ENCODE results near the gene NXF1. TPM values are rescaled to one million over a fixed set of nuclear protein-coding genes. Genes with fewer than 3 reads are reported as not detected.
A peak's percentile ranks its signal among the peaks of the same experiment; 100 is the strongest.

Gene NXF1
- total RNA-seq, 1 donor, result 33.2 TPM

GRCh38 chr11:62794201-62794775 lies 11.0 kb downstream of the NXF1 start:
- no peak overlapping the region for H3K4me3 ChIP-seq (ENCODE audit: low read depth, low read length)
- no peak for DNase-seq (ENCODE audit: low read depth)
- TF ChIP-seq CTCF (IDR thresholded peaks at IDR 0.05; ENCODE audit: insufficient read depth, low read depth, low read length), result no peak

GRCh38 chr11:62792202-62792575 lies 13.1 kb downstream of the NXF1 start:
- DNase-seq (ENCODE audit: low read depth), result no peak
- H3K4me3 ChIP-seq (ENCODE audit: low read depth, low read length), result peak overlapping the region; percentile 71
- TF ChIP-seq CTCF (IDR thresholded peaks at IDR 0.05; ENCODE audit: insufficient read depth, low read depth, low read length), result no peak

- H3K4me3 ChIP-seq (ENCODE audit: low read depth, low read length), result peak within 1 kb of the TSS; percentile 71
- TF ChIP-seq CTCF (IDR thresholded peaks at IDR 0.05; ENCODE audit: insufficient read depth, low read depth, low read length), result no peak
- DNase-seq (ENCODE audit: low read depth), result peak; percentile 80
Measured at GRCh38 chr11:62791501-62792201, 13.6 kb downstream of the NXF1 start, which contains the start of gene TMEM223. TMEM223 (minus strand) TSS chr11:62792006; CDS start chr11:62791994, 12 bp downstream.

- no peak overlapping the region for H3K4me3 ChIP-seq (ENCODE audit: low read depth, low read length)
- no peak for TF ChIP-seq CTCF (IDR thresholded peaks at IDR 0.05; ENCODE audit: insufficient read depth, low read depth, low read length)
- DNase-seq (ENCODE audit: low read depth), result no peak
Measured at GRCh38 chr11:62789576-62789975, 15.7 kb downstream of the NXF1 start.

GRCh38 chr11:62788991-62789390 lies 16.2 kb downstream of the NXF1 start:
- TF ChIP-seq CTCF (IDR thresholded peaks at IDR 0.05; ENCODE audit: insufficient read depth, low read depth, low read length), result no peak
- H3K4me3 ChIP-seq (ENCODE audit: low read depth, low read length), result no peak overlapping the region
- DNase-seq (ENCODE audit: low read depth), result no peak

GRCh38 chr11:62787005-62787759 lies 18.1 kb downstream of the NXF1 start, which contains the start of gene TMEM179B:
TMEM179B (plus strand) TSS chr11:62787402; CDS start chr11:62787432, 30 bp downstream.
- peak; percentile 99 for DNase-seq (ENCODE audit: low read depth)
- peak; percentile 63 for TF ChIP-seq CTCF (IDR thresholded peaks at IDR 0.05; ENCODE audit: insufficient read depth, low read depth, low read length)

More at GRCh38 chr11:62787005-62787759, 18.1 kb downstream of the NXF1 start, which contains the start of gene TMEM179B:
- peak within 1 kb of the TSS; percentile 97 for H3K4me3 ChIP-seq (ENCODE audit: low read depth, low read length)

Data from fibroblast of villous mesenchyme (primary cell).